Inflammatory macrophage (primary cell): ENCODE results near the gene COLEC12.

ENCODE experiments used
- DNase-seq, 2 donors: peaks; one replicate each; pipeline ENCODE4 v3.0.0-alpha.2; 2020 to 2022

Gene COLEC12

GRCh38 chr18:383135-383534, 117.4 kb downstream of the COLEC12 start:
- no peak for DNase-seq

GRCh38 chr18:382423-382984, 118.0 kb downstream of the COLEC12 start:
- no peak for DNase-seq

GRCh38 chr18:379681-380330, 120.7 kb downstream of the COLEC12 start:
- DNase-seq: peak; percentile 94 to 98

- DNase-seq: no peak
Observed at GRCh38 chr18:378079-378478, 122.4 kb downstream of the COLEC12 start.

GRCh38 chr18:377088-377487, 123.4 kb downstream of the COLEC12 start:
- DNase-seq: no peak

- peak; percentile 51 to 59 for DNase-seq
Observed at GRCh38 chr18:376311-376710, 124.2 kb downstream of the COLEC12 start.

- peak; percentile 45 to 59 for DNase-seq
Observed at GRCh38 chr18:374721-375168, 125.8 kb downstream of the COLEC12 start.

- no peak for DNase-seq
Observed at GRCh38 chr18:373780-374179, 126.7 kb downstream of the COLEC12 start.

GRCh38 chr18:371609-371982, 128.9 kb downstream of the COLEC12 start:
- peak in 1 of 2 donors; percentile 30 for DNase-seq

GRCh38 chr18:370751-371608, 129.5 kb downstream of the COLEC12 start:
- peak; percentile 16 to 29 for DNase-seq

GRCh38 chr18:369224-370015, 131.1 kb downstream of the COLEC12 start:
- DNase-seq: peak; percentile 36 to 62

GRCh38 chr18:366466-367061, 133.9 kb downstream of the COLEC12 start:
- DNase-seq: no peak

- no peak for DNase-seq
Observed at GRCh38 chr18:365651-366050, 134.8 kb downstream of the COLEC12 start.

GRCh38 chr18:364256-364826, 136.2 kb downstream of the COLEC12 start:
- no peak for DNase-seq

GRCh38 chr18:363301-364085, 137.0 kb downstream of the COLEC12 start:
- peak; percentile 76 to 84 for DNase-seq

GRCh38 chr18:362311-363290, 137.9 kb downstream of the COLEC12 start:
- no peak for DNase-seq

- DNase-seq: peak; percentile 44 to 67
Observed at GRCh38 chr18:361941-362310, 138.6 kb downstream of the COLEC12 start.

- DNase-seq: no peak
Observed at GRCh38 chr18:361100-361732, 139.3 kb downstream of the COLEC12 start.

GRCh38 chr18:360676-361075, 139.8 kb downstream of the COLEC12 start:
- no peak for DNase-seq
